ENCODE measurements around the gene PHF2.

The PHF2 gene

GRCh38 chr9:93603011-93603410 is 26.6 kb downstream of the PHF2 start:
- no peak for DNase-seq

DNA sequence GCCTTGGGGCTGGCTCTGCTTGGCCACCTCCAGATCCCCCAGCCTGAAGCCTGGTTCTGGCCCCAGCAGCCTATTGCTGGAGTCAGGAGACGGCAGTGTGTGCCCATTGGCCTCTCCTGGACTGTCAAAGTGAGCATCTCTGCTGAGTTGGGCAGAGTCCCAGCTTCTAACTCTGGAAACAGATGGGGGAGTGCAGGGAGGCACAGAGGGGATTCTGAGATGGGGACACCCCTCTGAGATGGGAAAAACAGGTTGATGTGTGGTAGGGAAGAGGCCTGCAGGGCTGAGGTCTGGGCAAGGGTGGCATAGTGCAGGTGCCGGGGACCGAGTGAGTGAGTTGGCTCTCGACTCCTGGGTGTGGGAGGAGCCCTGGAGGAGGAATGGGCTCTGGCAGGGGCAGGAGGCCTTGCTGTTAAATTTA is 27.5 kb downstream of the PHF2 start:
- DNase-seq, result no peak

DNA sequence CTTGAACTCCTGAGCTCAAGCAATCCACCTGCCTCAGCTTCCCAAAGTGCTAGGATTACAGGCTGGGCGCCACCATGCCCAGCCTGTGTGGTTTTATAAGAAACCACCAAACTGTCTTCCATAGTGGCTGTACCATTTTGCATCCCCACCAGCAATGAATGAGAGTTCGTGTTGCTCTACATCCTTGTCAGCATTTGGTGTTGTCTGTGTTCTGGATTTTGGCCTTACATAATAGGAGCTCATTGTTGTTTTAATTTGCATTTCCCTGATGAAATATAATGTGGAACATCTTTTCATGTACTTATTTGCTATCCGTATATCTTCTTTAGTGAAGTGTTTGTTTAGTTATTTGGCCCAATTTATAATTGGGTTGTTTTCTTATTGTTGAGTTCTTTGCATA is 29.8 kb downstream of the PHF2 start:
- no peak for DNase-seq

GRCh38 chr9:93610206-93610605 is 33.8 kb downstream of the PHF2 start:
- no peak for DNase-seq

DNA sequence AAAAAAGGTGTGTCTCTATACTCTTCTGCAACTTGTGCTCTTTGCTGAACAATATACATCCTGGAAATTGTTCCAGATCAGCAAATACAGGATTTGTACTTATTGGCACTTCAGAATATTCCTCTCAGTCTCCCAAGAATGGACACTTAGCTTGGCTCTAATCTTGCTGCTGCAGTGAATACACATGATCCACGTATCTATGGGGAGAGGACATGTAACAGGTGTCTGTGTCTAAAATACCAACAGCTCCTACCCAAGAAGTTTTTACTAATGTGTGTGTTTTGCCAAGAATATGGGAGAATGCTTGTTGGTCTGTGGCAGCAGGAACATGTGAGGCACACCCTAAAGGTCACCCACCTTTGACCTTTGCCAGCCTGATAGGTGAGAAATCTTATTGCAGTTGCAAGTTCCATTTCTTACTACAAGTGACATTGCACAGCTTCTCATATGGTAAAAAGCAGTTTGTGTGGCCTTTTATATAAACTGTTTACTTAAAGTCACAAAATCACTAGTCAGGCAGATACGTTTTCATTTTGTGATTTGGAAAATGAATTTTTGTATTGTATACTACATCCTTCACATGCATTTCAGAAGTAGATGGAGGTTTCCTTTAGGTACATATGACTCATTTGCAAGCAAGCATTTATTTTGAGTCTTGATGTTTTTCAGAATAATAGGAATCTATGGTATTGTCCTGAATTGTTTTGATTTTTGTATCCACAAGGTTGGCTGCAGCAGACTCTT is 35.8 kb downstream of the PHF2 start:
- no peak for DNase-seq

GRCh38 chr9:93612796-93613154 is 36.4 kb downstream of the PHF2 start:
- DNase-seq, result peak; percentile 80

DNA sequence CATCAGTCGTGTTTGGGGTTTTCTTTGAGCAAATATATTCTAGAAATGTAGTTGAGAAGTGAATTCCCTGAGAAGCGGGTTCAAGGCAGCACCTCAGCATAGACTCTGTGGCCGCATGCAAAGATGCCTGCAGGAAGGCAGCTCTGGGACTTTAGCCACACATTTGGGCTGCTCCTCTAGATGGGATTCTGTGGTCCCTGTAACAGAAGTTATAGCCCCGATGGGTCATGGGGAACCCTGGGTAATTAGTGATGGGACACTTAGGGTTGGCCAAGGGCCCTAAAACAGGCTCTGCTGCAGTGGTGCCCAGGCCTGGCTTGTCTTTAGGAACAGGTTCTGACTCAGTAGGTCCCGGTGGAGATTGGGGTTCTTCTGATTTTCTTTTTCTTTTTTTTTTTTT is 36.8 kb downstream of the PHF2 start:
- no peak for DNase-seq

DNA sequence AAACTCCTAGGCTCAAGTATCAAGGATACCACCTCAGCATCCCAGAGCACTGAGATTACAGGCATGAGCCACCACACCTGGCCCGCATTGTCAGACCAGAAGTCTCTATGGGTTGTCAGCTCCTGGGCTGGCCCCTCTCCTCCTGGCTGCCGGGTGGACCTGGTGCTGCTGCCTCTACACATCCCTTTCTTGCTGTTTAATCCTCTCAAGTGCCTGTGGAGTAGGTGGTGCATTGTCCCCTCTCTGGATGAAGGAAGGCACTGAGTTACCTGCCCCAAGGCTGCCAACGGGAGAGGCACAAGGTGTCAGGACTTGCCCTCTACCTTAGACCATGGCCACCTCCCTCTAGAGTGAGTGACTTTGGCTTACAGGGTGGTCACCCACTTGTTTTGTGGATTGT is 37.4 kb downstream of the PHF2 start:
- no peak for DNase-seq

GRCh38 chr9:93614830-93615468 is 38.6 kb downstream of the PHF2 start:
- DNase-seq, result no peak

- no peak for DNase-seq
Measured at GRCh38 chr9:93616044-93616443, 39.7 kb downstream of the PHF2 start.

DNA sequence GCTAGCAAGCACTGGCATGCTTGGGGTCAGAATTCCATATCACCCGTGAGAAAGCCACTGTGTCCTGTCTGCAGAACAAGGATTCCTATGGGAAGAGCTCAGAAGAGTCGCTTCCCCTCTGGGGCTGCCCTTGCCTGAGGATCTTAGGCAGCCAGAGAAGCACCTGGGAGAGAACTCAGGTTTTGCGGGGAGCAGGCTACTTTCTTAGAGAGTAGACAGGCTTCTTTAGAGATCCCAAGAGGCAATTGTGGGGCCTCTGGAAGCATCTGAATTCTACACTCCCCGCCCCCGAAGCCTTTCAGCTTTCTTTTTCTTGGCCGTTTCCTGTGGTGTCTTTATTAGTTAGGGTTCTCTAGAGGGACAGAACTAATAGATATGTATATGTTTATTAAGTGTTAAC is 40.9 kb downstream of the PHF2 start:
- no peak for DNase-seq

- no peak for DNase-seq
Measured at GRCh38 chr9:93619272-93619775, 42.9 kb downstream of the PHF2 start.

DNA sequence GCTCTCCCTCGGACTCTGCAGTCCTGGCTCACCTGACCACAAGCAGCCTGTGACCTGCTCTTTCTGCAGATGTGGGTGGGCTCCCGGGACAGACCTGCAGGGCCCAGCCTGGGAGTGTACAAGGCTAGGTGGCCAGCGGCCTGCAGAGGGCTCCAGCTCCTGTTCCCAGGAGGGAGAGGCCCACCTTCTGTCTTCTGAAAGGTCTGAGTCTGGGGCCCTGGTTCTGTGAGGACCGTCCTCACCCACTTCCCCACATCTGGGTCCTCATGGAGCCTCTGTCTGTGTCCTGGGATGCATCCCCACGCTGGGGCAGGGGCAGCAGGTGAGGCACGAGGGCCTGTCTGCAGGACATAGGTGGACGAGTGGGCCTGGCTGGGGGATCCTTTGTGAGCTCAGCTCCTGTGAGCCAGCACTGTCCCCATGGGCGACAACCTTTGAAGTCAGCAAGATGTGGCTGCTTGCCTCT is 43.7 kb downstream of the PHF2 start:
- DNase-seq, result no peak

DNA sequence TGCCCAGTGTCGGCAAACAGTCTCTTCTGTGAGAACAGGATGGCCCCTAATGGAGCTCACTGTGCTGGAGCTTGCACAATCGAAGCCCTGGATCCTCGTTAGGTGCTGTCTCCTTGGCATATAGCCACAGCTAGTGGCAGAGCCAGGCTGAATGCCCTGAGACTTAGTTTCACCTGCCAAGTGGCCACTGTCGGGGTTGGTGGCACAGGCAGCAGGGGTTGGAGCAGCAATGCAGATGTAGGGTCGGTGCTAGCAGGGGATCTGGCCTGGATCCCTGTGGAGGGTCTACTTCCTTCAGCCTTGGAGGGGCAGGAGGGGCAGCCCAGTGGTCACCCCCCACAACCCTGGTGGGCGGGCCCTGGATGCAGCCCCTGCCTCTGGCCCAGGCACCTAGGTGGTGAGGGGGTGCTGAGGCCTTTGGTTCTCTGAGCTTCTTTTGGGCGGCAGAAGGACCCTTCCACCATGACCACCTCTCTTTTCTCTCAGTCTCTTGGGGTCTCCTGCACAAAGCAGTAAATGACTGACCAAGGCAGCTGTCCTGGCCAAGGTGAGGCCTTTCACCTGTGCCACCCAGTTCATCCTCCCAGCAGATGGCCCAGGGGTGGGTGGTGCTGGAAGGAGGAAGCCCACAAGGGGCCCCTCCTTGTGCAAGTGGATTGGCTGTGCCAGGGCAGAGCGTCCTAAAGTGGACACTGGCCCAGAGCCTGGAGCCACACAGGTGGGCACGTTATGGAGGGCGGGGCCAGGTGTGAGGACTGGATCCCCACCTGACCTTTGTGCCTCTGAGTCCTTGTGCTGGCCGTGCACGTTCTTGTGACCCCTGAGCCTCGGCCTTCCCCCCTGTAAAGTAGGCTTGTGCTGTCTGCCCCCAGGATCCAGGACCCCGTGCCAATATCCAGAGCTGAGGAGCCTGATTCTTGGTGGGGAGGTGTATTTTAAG is 44.8 kb downstream of the PHF2 start:
- DNase-seq, result no peak

DNA sequence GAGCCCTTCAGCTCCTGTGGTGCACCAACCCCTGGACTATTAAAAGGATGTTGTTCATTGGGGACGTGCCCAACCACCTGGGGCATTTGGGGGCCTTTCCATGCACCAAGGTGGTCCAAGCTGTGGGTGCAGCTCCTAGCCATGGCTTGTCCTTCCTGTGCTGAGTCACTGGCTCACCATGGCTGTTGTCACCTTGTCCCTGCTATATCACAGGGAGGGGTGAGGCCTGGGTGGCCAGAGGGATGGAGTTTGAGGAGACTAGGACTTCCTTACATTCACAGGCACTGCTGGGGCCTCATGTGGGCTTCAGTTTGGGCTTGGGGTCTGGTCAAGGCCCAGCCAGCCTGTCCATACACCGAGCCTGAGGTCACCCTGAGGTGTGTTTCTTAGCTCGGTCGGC is 45.5 kb downstream of the PHF2 start:
- DNase-seq, result no peak

- no peak for DNase-seq
Measured at GRCh38 chr9:93622691-93623090, 46.3 kb downstream of the PHF2 start.

DNA sequence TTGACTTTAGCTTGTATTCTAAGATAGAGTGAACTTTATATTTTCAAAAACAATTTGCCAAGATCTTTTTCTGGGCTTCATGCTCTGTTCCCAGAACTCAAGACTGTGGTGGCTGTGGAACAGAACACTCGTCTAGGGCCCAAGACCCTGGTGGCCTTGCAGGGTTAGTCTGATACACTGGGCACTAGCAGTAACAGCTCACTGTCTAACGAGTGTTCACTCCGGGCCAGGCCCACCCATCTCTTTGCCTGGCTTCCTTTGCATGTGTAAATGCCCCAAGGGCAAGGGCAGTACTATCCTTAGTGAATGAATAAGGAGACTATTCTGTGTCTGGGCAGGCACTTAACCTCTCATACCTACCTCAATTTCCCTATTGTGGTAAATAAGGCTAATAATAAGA is 47.4 kb downstream of the PHF2 start:
- no peak for DNase-seq

DNA sequence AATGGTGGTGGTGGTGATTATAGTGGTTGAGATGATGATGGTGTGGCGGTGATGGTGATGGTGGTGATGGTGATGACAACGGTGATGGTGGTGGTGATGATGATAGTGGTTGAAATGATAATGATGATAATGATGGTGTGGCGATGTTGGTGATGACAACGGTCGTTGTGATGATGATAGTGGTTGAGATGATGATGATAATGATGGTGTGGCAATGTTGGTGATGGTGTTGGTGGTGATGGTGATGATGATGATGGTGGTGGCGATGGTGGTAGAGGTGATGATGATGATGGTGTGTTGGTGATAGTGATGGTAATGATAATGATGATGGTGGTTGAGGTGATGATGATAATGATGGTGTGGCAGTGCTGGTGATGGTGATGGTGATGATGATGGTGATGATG is 48.0 kb downstream of the PHF2 start:
- DNase-seq, result no peak

DNA sequence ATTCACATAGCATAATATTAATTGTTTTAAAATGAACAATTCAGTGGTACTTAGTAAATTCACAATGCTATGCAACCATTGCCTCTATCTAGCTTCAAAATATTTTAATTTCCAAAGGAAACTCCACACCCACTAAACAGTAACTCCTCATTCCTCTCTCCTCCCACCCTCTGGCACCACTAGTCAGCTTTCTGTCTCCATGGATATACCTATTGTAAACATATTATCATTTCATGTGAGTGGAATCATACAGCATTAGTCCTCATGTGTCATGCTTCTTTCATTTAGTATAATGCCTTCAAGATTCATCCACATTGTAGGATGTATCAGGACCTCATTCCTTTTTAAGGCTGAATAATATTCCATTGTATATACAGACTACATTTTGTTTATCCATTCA is 48.6 kb downstream of the PHF2 start:
- DNase-seq, result no peak

- DNase-seq, result no peak
Measured at GRCh38 chr9:93629920-93630319, 53.5 kb downstream of the PHF2 start.

GRCh38 chr9:93630806-93631411 is 54.5 kb downstream of the PHF2 start:
- no peak for DNase-seq

DNA sequence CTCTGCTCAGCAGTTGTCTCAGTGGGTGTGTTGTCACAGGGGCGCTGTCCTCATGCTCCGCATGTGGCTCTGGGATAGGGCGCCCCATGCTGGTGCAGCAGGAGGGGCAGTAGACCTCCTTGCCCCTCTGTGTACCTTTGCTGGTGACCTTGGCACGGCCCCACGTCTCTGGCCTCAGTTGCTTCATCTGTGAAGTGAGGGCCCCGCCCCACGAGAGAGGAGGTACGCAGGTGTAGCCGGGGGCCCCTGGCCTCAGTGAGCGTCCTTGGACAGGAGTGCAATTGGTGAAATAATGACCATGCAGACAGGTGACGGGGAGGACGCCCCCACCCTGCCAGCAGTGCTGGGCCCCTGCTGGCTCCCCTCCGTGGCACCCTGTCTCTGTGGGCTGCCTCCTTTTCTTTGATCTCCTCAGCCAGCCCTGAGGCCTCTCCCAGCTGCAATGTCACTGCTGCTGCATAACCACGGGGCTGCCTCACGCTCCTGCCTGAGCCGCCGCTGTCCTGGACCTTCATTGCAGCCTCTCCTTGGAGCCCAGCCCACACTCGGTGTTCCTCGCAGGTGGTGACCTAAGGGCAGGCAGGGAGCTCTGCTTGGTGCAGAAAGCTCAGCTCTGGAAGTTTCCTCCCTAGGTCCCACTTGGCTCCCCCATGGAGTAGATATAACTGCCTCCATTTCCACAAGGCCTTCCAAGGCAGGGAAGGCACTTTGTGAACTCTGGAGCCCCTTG is 57.3 kb downstream of the PHF2 start:
- no peak for DNase-seq

All from NCI-H2081 treated with DMSO at 0.1 percent for 48 hours (cell line).